ENCODE measurements around the gene ARFRP1.

GRCh38 chr20:63657260-63657936, 50.4 kb downstream of the ARFRP1 start:
- TF ChIP-seq POLR2AphosphoS5 (IDR thresholded peaks at IDR 0.05) (no peak), POLR2A (IDR thresholded peaks at IDR 0.05) (no peak), EP300 (IDR thresholded peaks at IDR 0.05; ENCODE audit: low read depth) (no peak), CTCF (IDR thresholded peaks at IDR 0.05) (no peak)

All from transverse colon (tissue), 4 donors.